Glutamatergic neuron (in vitro differentiated cells): Measurements from ENCODE around the gene CXXC5. TPM values are rescaled to one million over a fixed set of nuclear protein-coding genes. Genes with fewer than 3 reads are reported as not detected.
A peak's percentile ranks its signal among the peaks of the same experiment; 100 is the strongest.
"Not testable (repeated sequence)": the region's sequence is repeated elsewhere in the genome, so short reads cannot be mapped to it uniquely, and the experiment has no call there.

Experiments
- DNase-seq: peaks from one replicate; pipeline ENCODE4 v3.0.0; 2022
- H3K27ac Mint-ChIP-seq: one replicate; pipeline ENCODE4 v1.8.0; 2020; ENCODE audit warnings: mild to moderate bottlenecking, mixed read lengths, inconsistent platforms; ENCODE audit not compliant: unreplicated experiment
- H3K27me3 Mint-ChIP-seq: one replicate; pipeline ENCODE4 v1.8.0; 2020; ENCODE audit warnings: mild to moderate bottlenecking, moderate library complexity, mixed read lengths, inconsistent platforms; ENCODE audit not compliant: unreplicated experiment
- H3K36me3 Mint-ChIP-seq: one replicate; pipeline ENCODE4 v1.8.0; 2020; ENCODE audit warnings: mild to moderate bottlenecking, mixed read lengths, inconsistent platforms; ENCODE audit not compliant: unreplicated experiment
- H3K4me1 Mint-ChIP-seq: one replicate; pipeline ENCODE4 v1.8.0; 2020; ENCODE audit warnings: mild to moderate bottlenecking, low read depth, mixed read lengths, inconsistent platforms; ENCODE audit not compliant: unreplicated experiment
- H3K4me3 Mint-ChIP-seq: one replicate; pipeline ENCODE4 v1.8.0; 2020; ENCODE audit warnings: mild to moderate bottlenecking, mixed read lengths, inconsistent platforms; ENCODE audit not compliant: unreplicated experiment
- H3K9me3 Mint-ChIP-seq: one replicate; pipeline ENCODE4 v1.8.0; 2020; ENCODE audit warnings: mild to moderate bottlenecking, moderate library complexity, mixed read lengths, inconsistent platforms; ENCODE audit not compliant: unreplicated experiment
- CTCF ChIP-seq: fragments of 200-600 bp; sonication (generic); IDR thresholded peaks from one replicate; pipeline ENCODE4 v1.5.0; 2021; ENCODE audit not compliant: partially characterized antibody, unreplicated experiment
- total RNA-seq: library from RNA; stranded (reverse); fragmentation: NEBNext Ultra II Directional; extraction: Animal tissue kit (Norgen Biotek cat#: 25700); gene quantifications from one replicate; pipeline ENCODE4 v1.2.1, GENCODE V29; 2021; ENCODE audit not compliant: unreplicated experiment

Gene CXXC5
- total RNA-seq, 1 donor from 2014 or later: 130 TPM

GRCh38 chr5:139605887-139606286 is 42.3 kb upstream of the CXXC5 start:
- Mint-ChIP-seq H3K9me3 (peaks cover 2% of the 10 kb centered on the region), H3K4me1 (peaks cover 4% of the 10 kb centered on the region), H3K36me3 (no peaks in the 10 kb centered on the region), H3K27me3 (peaks cover 4% of the 10 kb centered on the region), H3K27ac (peak overlapping the region; percentile 59), H3K4me3 (peak overlapping the region; percentile 52)
- TF ChIP-seq CTCF: no peak
- no peak for DNase-seq

- no peaks in the 10 kb centered on the region for H3K36me3 Mint-ChIP-seq
- no peak for DNase-seq
- peaks cover 3% of the 10 kb centered on the region for H3K27me3 Mint-ChIP-seq
- H3K27ac Mint-ChIP-seq: no peak overlapping the region
- peak overlapping the region; percentile 25 for H3K4me3 Mint-ChIP-seq
- H3K4me1 Mint-ChIP-seq: peaks cover 5% of the 10 kb centered on the region
- TF ChIP-seq CTCF: no peak
- H3K9me3 Mint-ChIP-seq: no peaks in the 10 kb centered on the region
These were observed 36.2 kb upstream of the CXXC5 start for GRCh38 chr5:139611703-139612584.

- peak overlapping the region; percentile 88 for H3K27ac Mint-ChIP-seq
- peaks cover 4% of the 10 kb centered on the region for H3K9me3 Mint-ChIP-seq
- peaks cover 4% of the 10 kb centered on the region for H3K27me3 Mint-ChIP-seq
- peaks cover 6% of the 10 kb centered on the region for H3K36me3 Mint-ChIP-seq
- DNase-seq: peak; percentile 38
- peak overlapping the region; percentile 43 for H3K4me3 Mint-ChIP-seq
- H3K4me1 Mint-ChIP-seq: peaks cover 17% of the 10 kb centered on the region
- TF ChIP-seq CTCF: no peak
These were observed 28.3 kb upstream of the CXXC5 start for GRCh38 chr5:139619861-139620260.

- not testable (repeated sequence) for DNase-seq, H3K4me3 Mint-ChIP-seq, H3K4me1 Mint-ChIP-seq, H3K9me3 Mint-ChIP-seq, H3K36me3 Mint-ChIP-seq, H3K27me3 Mint-ChIP-seq, H3K27ac Mint-ChIP-seq
These were observed 22.8 kb upstream of the CXXC5 start for GRCh38 chr5:139625398-139625797.

- Mint-ChIP-seq H3K27me3 (peaks cover 12% of the 10 kb centered on the region), H3K9me3 (peaks cover 9% of the 10 kb centered on the region), H3K4me3 (no peak overlapping the region), H3K4me1 (peaks cover 22% of the 10 kb centered on the region), H3K36me3 (no peaks in the 10 kb centered on the region), H3K27ac (no peak overlapping the region)
- DNase-seq: no peak
- TF ChIP-seq CTCF: no peak
These were observed 17.3 kb upstream of the CXXC5 start for GRCh38 chr5:139630855-139631254.
